Measurements from ENCODE around the gene FAM161B. TPM values are rescaled to one million over a fixed set of nuclear protein-coding genes. Genes with fewer than 3 reads are reported as not detected.

Gene FAM161B
- total RNA-seq, 4 donors from 2014 or later, result 1.2 to 3.1 (median 2.2) TPM

DNA sequence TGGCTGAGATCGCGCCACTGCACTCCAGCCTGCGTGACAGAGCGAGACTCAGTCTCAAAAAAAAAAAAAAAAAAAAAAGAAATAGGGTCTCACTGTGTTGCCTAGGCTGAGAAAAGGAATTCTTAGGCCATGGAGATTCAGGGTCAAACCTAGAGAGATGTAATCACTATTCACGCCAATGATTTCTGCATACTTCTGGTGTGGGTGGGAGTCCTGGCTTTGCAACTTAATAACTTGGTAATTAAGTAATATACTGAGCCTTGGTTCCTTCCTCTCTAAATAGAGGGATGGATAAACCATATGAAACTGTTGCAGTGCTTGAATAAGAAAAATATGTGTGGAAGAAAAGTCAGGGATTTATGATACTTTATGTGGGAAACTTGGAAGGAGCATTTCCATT, 60.5 kb downstream of the FAM161B start:
- Histone ChIP-seq H3K4me3 (no peak overlapping the region), H3K27ac (no peak overlapping the region), H3K27me3 (no peaks in the 10 kb centered on the region), H3K36me3 (peaks cover 0 to 21% (median 3%) of the 10 kb centered on the region in 3 donors), H3K4me1 (peaks cover 4 to 48% (median 25%) of the 10 kb centered on the region in 3 donors), H3K9me3 (no peaks in the 10 kb centered on the region)
- TF ChIP-seq POLR2A (IDR thresholded peaks at IDR 0.05), result no peak
- no peak for TF ChIP-seq CTCF (IDR thresholded peaks at IDR 0.05)
- intact Hi-C loops (cut with DNase I), result no loop called here
- DNase-seq, result no peak
- 73 to 74% methylated on average over 5 of the region's 5 CpGs for WGBS, 2 donors

GRCh38 chr14:73888971-73889370, 60.9 kb downstream of the FAM161B start:
- TF ChIP-seq CTCF (IDR thresholded peaks at IDR 0.05) (no peak), POLR2A (IDR thresholded peaks at IDR 0.05) (no peak)
- WGBS, 2 donors, result 58 to 83% methylated on average over 2 of the region's 2 CpGs
- peak overlapping the region in 1 of 4 donors; percentile 97 for H3K27ac ChIP-seq
- intact Hi-C loops (cut with DNase I), result no loop called here
- peaks cover 0 to 17% (median 0%) of the 10 kb centered on the region in 3 donors for H3K36me3 ChIP-seq
- no peaks in the 10 kb centered on the region for H3K9me3 ChIP-seq
- DNase-seq, result no peak
- no peaks in the 10 kb centered on the region for H3K27me3 ChIP-seq
- H3K4me1 ChIP-seq, result peaks cover 4 to 48% (median 25%) of the 10 kb centered on the region in 3 donors
- no peak overlapping the region for H3K4me3 ChIP-seq

GRCh38 chr14:73888460-73888725, 61.5 kb downstream of the FAM161B start:
- intact Hi-C loops (cut with DNase I), result no loop called here
- peaks cover 0 to 11% (median 0%) of the 10 kb centered on the region in 3 donors for H3K36me3 ChIP-seq
- no peaks in the 10 kb centered on the region for H3K9me3 ChIP-seq
- peak overlapping the region in 2 of 4 donors; percentile 84 to 90 for H3K4me3 ChIP-seq
- H3K27me3 ChIP-seq, result no peaks in the 10 kb centered on the region
- no peak for TF ChIP-seq CTCF (IDR thresholded peaks at IDR 0.05)
- no peak for TF ChIP-seq POLR2A (IDR thresholded peaks at IDR 0.05)
- H3K27ac ChIP-seq, result peak overlapping the region in 3 of 4 donors; percentile 96 to 97 (median 96)
- WGBS, 2 donors, result 15 to 16% methylated on average over 3 of the region's 3 CpGs
- peaks cover 4 to 48% (median 25%) of the 10 kb centered on the region in 3 donors for H3K4me1 ChIP-seq
- no peak for DNase-seq

DNA sequence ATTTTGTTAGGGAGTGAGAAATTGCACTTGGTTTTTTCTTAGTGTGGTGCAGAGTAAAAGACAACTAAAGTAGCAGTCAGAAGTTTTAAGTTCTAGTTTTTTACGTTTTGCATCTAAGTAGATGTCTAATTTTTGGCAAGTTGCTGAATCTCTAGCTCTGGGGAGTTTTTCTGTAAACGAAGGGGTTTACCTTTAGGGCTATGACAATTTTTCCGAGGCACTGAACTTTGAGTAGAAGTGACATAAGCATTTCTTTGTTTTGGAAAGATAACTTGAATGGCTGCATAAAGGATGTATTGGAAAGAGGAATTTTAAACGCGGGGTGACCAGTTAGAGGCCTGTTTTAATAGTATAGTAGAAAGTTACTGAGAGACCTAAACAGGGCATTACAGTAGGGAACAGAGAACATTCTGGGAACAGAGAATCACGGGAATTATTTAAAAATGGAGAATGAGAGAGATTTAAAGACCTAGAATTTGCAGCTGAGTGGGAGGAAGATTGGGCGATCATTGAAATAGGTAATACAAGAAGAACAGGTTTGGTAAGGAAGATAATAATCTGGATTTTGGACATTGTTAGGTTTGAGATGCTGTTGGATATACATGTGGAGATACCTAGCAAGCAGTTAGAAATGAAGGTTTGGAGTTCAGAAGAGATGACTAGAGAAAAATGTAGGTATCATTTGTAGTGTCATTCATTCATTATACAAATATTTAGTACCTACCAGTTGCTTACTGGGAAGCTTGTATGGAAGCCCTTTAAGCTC, 62.0 kb downstream of the FAM161B start:
- H3K9me3 ChIP-seq, result no peaks in the 10 kb centered on the region
- H3K4me1 ChIP-seq, result peaks cover 4 to 48% (median 25%) of the 10 kb centered on the region in 3 donors
- peaks cover 0 to 6% (median 0%) of the 10 kb centered on the region in 3 donors for H3K36me3 ChIP-seq
- no peak for DNase-seq
- H3K4me3 ChIP-seq, result peak overlapping the region; percentile 74 to 97 (median 87)
- peak overlapping the region; percentile 96 to 98 (median 96) for H3K27ac ChIP-seq
- no peak for TF ChIP-seq POLR2A (IDR thresholded peaks at IDR 0.05)
- no peak for TF ChIP-seq CTCF (IDR thresholded peaks at IDR 0.05)
- intact Hi-C loops (cut with DNase I), result no loop called here
- no peaks in the 10 kb centered on the region for H3K27me3 ChIP-seq
- WGBS, 2 donors, result 13 to 25% methylated on average over 7 of the region's 7 CpGs

DNA sequence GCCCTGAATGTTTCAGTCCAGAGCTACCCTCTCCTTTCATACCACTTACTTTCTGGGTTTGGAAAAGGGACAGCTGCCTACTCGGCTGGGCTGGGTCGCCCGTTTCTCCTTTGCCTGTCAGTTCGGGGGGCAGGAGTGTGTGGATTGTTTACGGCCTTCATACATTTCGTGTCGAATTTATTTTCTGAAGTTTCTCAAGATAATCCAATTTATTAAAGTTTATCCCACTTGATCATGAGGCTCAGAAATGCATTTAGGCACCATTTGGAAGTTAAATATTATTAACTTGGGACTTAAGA, 62.6 kb downstream of the FAM161B start:
- 0% methylated on average over 7 of the region's 7 CpGs for WGBS, 2 donors
- no peaks in the 10 kb centered on the region for H3K9me3 ChIP-seq
- TF ChIP-seq POLR2A (IDR thresholded peaks at IDR 0.05), result no peak
- no peak for TF ChIP-seq CTCF (IDR thresholded peaks at IDR 0.05)
- H3K27ac ChIP-seq, result peak overlapping the region; percentile 96 to 98 (median 96)
- DNase-seq, result no peak
- intact Hi-C loops (cut with DNase I), result no loop called here
- H3K27me3 ChIP-seq, result no peaks in the 10 kb centered on the region
- H3K36me3 ChIP-seq, result no peaks in the 10 kb centered on the region
- H3K4me3 ChIP-seq, result peak overlapping the region; percentile 74 to 97 (median 87)
- H3K4me1 ChIP-seq, result peaks cover 4 to 48% (median 25%) of the 10 kb centered on the region in 3 donors

Measured in esophagus squamous epithelium (tissue), 5 donors.